Fibroblast of lung (primary cell): ENCODE data around the gene CEP128. TPM values are rescaled to one million over a fixed set of nuclear protein-coding genes. Genes with fewer than 3 reads are reported as not detected.

Experiments
- DNase-seq, 2 donors: peaks; one replicate each; pipeline versions ENCODE4 v3.0.0 to v3.0.0-alpha.2; 2010; ENCODE audit warnings: low read depth in 2 of 2
- H2AFZ ChIP-seq: 2 replicates; pipeline ENCODE4 v1.5.1; 2012; ENCODE audit warnings: low read length, control low read depth, inconsistent platforms
- H3K27ac ChIP-seq: 2 replicates; pipeline ENCODE4 v1.5.1; 2011; ENCODE audit warnings: low read length, control low read depth; ENCODE audit not compliant: insufficient read depth
- H3K27me3 ChIP-seq: 2 replicates; pipeline ENCODE4 v1.5.1; 2011; ENCODE audit warnings: mild to moderate bottlenecking, low read length; ENCODE audit not compliant: control insufficient read depth, insufficient read depth
- H3K36me3 ChIP-seq: 2 replicates; pipeline ENCODE4 v1.5.1; 2011; ENCODE audit warnings: low read length; ENCODE audit not compliant: control insufficient read depth, insufficient read depth
- H3K4me1 ChIP-seq: 2 replicates; pipeline ENCODE4 v1.5.1; 2011; ENCODE audit warnings: low read length; ENCODE audit not compliant: control insufficient read depth, insufficient read depth; ENCODE audit errors: extremely low read depth
- H3K4me2 ChIP-seq: 2 replicates; pipeline ENCODE4 v1.5.1; 2011; ENCODE audit warnings: low read length, control low read depth; ENCODE audit not compliant: insufficient read depth; ENCODE audit errors: extremely low read depth
- H3K4me3 ChIP-seq, 4 experiments: fragments of 200-600 bp in 1 of 4; sonication (generic) in 1 of 4; replicated peaks in 1 of 4; 2 replicates each; pipeline ENCODE4 v1.5.1; 2011 to 2016; ENCODE audit warnings: low read length in 4 of 4, low read depth in 3 of 4, mild to moderate bottlenecking in 3 of 4, control low read depth in 2 of 4, inconsistent platforms in 1 of 4, mixed read lengths in 1 of 4; ENCODE audit not compliant: insufficient read depth in 1 of 4; ENCODE audit errors: control extremely low read depth in 1 of 4
- H3K79me2 ChIP-seq: 2 replicates; pipeline ENCODE4 v1.5.1; 2012; ENCODE audit warnings: mild to moderate bottlenecking, low read length, inconsistent platforms; ENCODE audit not compliant: control insufficient read depth, insufficient read depth
- H3K9ac ChIP-seq: 2 replicates; pipeline ENCODE4 v1.5.1; 2011; ENCODE audit warnings: mild to moderate bottlenecking, low read length, control low read depth; ENCODE audit not compliant: insufficient read depth
- H3K9me3 ChIP-seq: 2 replicates; pipeline ENCODE4 v1.5.1; 2012; ENCODE audit warnings: low read depth, low read length; ENCODE audit not compliant: control insufficient read depth, insufficient read depth
- H4K20me1 ChIP-seq: 2 replicates; pipeline ENCODE4 v1.5.1; 2011; ENCODE audit warnings: low read length; ENCODE audit not compliant: control insufficient read depth, insufficient read depth; ENCODE audit errors: extremely low read depth
- EZH2 ChIP-seq: IDR thresholded peaks from 2 replicates; pipeline ENCODE4 v1.5.1; 2012; ENCODE audit warnings: low read length, control low read depth, mild to moderate bottlenecking; ENCODE audit errors: missing control alignments
- polyA plus RNA-seq, 2 donors: library from polyadenylated mRNA; depleted of rRNA in 1 of 2; stranded (reverse) in 1 of 2; unstranded in 1 of 2; fragments of >200 nt; gene quantifications; 2 replicates each; pipeline ENCODE4 v1.2.1, GENCODE V29; 2011 to 2012; ENCODE audit warnings: missing spikeins in 1 of 2
- total RNA-seq: library from RNA; depleted of rRNA; stranded (reverse); fragments of >200 nt; gene quantifications from 2 replicates; pipeline ENCODE4 v1.2.1, GENCODE V29; 2014
- TF ChIP-seq, protein P1 (sequence below), 2 donors: IDR thresholded peaks in 1 of 2; conservative IDR thresholded peaks in 1 of 2; 1 replicate in 1 of 2; 2 replicates in 1 of 2; pipeline ENCODE4 v1.5.1; 2011 to 2012; ENCODE audit warnings: low read length in 2 of 2, control low read depth in 1 of 2, inconsistent platforms in 1 of 2, low read depth in 1 of 2, mild to moderate bottlenecking in 1 of 2

Gene CEP128
- total and polyA plus RNA-seq, 2 donors (not counting 1 experiment from before 2014, with no cell fraction given): 1.3 to 7.8 TPM

DNA sequence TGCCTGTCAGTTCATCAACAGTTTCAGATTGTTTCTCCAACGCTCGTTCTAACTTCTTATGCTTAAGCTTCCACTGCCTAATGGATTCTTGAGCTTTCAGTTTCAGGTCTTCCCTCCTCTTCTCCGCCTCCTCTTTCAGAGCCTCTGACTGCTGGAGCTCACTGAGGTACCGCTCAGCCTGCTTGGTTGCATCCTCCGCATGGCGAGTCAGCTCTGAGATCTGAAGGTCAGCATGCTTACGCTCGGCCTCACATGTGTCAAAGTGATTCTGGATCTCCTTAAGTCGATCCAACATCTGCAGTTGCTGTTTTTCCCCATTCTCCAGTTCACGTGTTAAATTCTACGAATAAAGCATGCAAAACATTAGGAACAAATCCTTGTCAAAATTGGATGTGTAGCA lies 148.8 kb downstream of the CEP128 start:
- Histone ChIP-seq H3K27ac (no peak overlapping the region), H3K27me3 (no peaks in the 10 kb centered on the region), H2AFZ (no peak overlapping the region), H3K4me3 (no peak overlapping the region), H3K9me3 (no peaks in the 10 kb centered on the region), H3K9ac (no peak overlapping the region), H3K4me2 (no peak overlapping the region), H3K79me2 (no peaks in the 10 kb centered on the region), H3K4me1 (no peaks in the 10 kb centered on the region), H3K36me3 (no peaks in the 10 kb centered on the region), H4K20me1 (no peaks in the 10 kb centered on the region)
- TF ChIP-seq EZH2: no peak
- TF ChIP-seq, protein P1, sequence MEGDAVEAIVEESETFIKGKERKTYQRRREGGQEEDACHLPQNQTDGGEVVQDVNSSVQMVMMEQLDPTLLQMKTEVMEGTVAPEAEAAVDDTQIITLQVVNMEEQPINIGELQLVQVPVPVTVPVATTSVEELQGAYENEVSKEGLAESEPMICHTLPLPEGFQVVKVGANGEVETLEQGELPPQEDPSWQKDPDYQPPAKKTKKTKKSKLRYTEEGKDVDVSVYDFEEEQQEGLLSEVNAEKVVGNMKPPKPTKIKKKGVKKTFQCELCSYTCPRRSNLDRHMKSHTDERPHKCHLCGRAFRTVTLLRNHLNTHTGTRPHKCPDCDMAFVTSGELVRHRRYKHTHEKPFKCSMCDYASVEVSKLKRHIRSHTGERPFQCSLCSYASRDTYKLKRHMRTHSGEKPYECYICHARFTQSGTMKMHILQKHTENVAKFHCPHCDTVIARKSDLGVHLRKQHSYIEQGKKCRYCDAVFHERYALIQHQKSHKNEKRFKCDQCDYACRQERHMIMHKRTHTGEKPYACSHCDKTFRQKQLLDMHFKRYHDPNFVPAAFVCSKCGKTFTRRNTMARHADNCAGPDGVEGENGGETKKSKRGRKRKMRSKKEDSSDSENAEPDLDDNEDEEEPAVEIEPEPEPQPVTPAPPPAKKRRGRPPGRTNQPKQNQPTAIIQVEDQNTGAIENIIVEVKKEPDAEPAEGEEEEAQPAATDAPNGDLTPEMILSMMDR (conservative IDR thresholded peaks at IDR 0.05 in 1 of 2, IDR thresholded peaks at IDR 0.05 in 1 of 2; ENCODE audit: low read depth in 1 of 2, low read length in 2 of 2): no peak
- DNase-seq: peak in 1 of 2 donors; percentile 31

DNA sequence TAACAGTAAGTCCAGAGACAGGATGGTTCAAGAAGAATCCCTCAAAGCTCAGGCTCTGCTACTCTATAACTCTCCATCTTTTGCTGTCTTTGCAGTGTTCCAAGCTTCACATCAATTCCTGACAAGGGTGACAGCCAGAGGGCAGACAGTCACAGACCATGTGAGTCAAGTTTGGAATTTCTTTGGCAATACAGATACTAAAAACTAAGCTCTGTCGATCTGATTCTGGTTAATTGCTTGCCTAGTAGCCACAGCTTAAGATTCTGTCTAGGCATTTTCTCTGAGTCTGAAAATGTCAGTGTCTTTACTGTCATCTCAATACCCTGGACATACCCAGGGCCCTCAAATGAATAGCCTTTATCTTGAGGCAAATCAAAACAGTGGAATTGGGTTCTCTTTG lies 153.7 kb downstream of the CEP128 start:
- Histone ChIP-seq H3K79me2 (no peaks in the 10 kb centered on the region), H3K27me3 (no peaks in the 10 kb centered on the region), H3K4me1 (no peaks in the 10 kb centered on the region), H3K27ac (no peak overlapping the region), H2AFZ (no peak overlapping the region), H3K4me3 (no peak overlapping the region), H3K9me3 (no peaks in the 10 kb centered on the region), H3K9ac (no peak overlapping the region), H3K4me2 (no peak overlapping the region), H4K20me1 (no peaks in the 10 kb centered on the region), H3K36me3 (no peaks in the 10 kb centered on the region)
- TF ChIP-seq, protein P1 (conservative IDR thresholded peaks at IDR 0.05 in 1 of 2, IDR thresholded peaks at IDR 0.05 in 1 of 2; ENCODE audit: low read depth in 1 of 2, low read length in 2 of 2): no peak
- no peak for TF ChIP-seq EZH2
- no peak for DNase-seq

DNA sequence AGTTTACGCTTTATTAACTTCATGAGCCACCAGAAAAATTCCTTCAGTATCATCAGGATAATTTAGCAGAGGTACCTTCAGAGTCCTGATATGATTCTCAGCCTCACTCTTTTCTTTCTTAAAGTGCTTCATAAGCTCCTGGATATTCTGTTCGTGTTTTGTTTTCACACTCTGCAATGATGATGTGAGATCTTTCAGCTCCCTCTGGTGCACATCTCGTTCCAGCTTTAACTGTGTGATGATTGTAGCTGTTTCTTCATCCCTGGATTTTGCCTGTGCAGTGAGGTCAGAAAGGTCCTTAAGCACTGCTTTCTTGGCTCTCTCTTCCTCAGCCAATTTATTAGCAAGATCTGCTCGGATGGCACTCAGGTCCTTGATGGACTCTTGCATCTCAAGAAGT lies 156.7 kb downstream of the CEP128 start:
- peak in 1 of 2 donors; percentile 55 for DNase-seq
- Histone ChIP-seq H3K9me3 (no peaks in the 10 kb centered on the region), H3K27ac (no peak overlapping the region), H4K20me1 (no peaks in the 10 kb centered on the region), H3K79me2 (no peaks in the 10 kb centered on the region), H2AFZ (no peak overlapping the region), H3K4me2 (no peak overlapping the region), H3K4me3 (no peak overlapping the region), H3K27me3 (no peaks in the 10 kb centered on the region), H3K4me1 (no peaks in the 10 kb centered on the region), H3K36me3 (no peaks in the 10 kb centered on the region), H3K9ac (no peak overlapping the region)
- TF ChIP-seq, protein P1 (conservative IDR thresholded peaks at IDR 0.05 in 1 of 2, IDR thresholded peaks at IDR 0.05 in 1 of 2; ENCODE audit: low read depth in 1 of 2, low read length in 2 of 2): peak; percentile 30 to 34
- no peak for TF ChIP-seq EZH2
